Stimulated activated naive CD8-positive, alpha-beta T cell treated with anti-CD3 and anti-CD28 coated beads, Interleukin-15, amount 100 ng/mL, for 72 hours (primary cell): Measurements from ENCODE around the gene FAM53B.

Experiments
- ATAC-seq: fragments of 150-1000 bp; cut with Tn5 transposase; 2 replicates; pipeline ENCODE4 v1.10.0; 2021; ENCODE audit warnings: mild to moderate bottlenecking, moderate library complexity
- DNase-seq, 2 donors: peaks; one replicate each; pipeline ENCODE4 v3.0.0; 2021 to 2022
- H3K27ac Mint-ChIP-seq, 2 donors: one replicate each; pipeline ENCODE4 v1.8.0; 2022; ENCODE audit warnings: mild to moderate bottlenecking in 2 of 2, mixed read lengths in 2 of 2, moderate library complexity in 2 of 2
- H3K27me3 Mint-ChIP-seq: one replicate; pipeline ENCODE4 v1.8.0; 2022; ENCODE audit warnings: mixed read lengths
- H3K4me1 Mint-ChIP-seq: one replicate; pipeline ENCODE4 v1.8.0; 2022; ENCODE audit warnings: mild to moderate bottlenecking, mixed read lengths
- H3K4me3 Mint-ChIP-seq, 2 donors: one replicate each; pipeline ENCODE4 v1.8.0; 2022; ENCODE audit warnings: mild to moderate bottlenecking in 2 of 2, mixed read lengths in 2 of 2, moderate library complexity in 1 of 2
- H3K9me3 Mint-ChIP-seq, 2 donors: one replicate each; pipeline ENCODE4 v1.8.0; 2022; ENCODE audit warnings: mixed read lengths in 2 of 2

Gene FAM53B

GRCh38 chr10:124691002-124691401 lies 53.2 kb downstream of the FAM53B start:
- Mint-ChIP-seq H3K4me3 (no peak overlapping the region), H3K4me1 (peaks cover 77% of the 10 kb centered on the region), H3K27ac (no peak overlapping the region), H3K9me3 (no peaks in the 10 kb centered on the region), H3K27me3 (peaks cover 15% of the 10 kb centered on the region)
- DNase-seq, result no peak
- no peak for ATAC-seq

GRCh38 chr10:124689911-124690498 lies 54.2 kb downstream of the FAM53B start:
- H3K27me3 Mint-ChIP-seq, result peaks cover 19% of the 10 kb centered on the region
- no peaks in the 10 kb centered on the region for H3K9me3 Mint-ChIP-seq
- no peak overlapping the region for H3K27ac Mint-ChIP-seq
- no peak overlapping the region for H3K4me3 Mint-ChIP-seq
- H3K4me1 Mint-ChIP-seq, result peaks cover 77% of the 10 kb centered on the region
- peak; percentile 29 for ATAC-seq
- DNase-seq, result peak in 1 of 2 donors; percentile 54

- DNase-seq (peak; percentile 66 to 83), ATAC-seq (peak; percentile 99)
- Mint-ChIP-seq H3K27ac (peak overlapping the region; percentile 64 to 72), H3K4me1 (peaks cover 77% of the 10 kb centered on the region), H3K9me3 (no peaks in the 10 kb centered on the region), H3K4me3 (peak overlapping the region; percentile 52 to 64), H3K27me3 (peaks cover 19% of the 10 kb centered on the region)
Observed at GRCh38 chr10:124688889-124689670, 55.1 kb downstream of the FAM53B start.

DNA sequence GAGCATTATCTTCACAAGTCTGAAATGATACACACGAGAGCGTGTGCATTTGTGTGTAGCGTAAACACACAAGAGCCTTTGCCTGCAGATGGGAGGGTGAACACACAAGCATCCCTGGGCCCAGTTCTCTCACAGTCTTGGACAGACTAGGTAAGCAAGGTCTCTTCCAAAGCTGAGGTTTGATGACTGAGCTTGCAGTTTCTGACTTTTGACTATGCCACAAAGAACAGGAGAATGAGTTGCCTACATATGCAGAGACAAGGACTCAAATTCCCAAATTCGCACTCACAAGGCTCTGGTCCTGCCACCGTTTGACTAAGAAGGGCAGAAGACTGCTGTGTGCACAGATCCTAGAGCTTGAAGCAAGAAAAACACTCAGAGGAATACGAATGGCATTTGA lies 55.8 kb downstream of the FAM53B start:
- Mint-ChIP-seq H3K9me3 (no peaks in the 10 kb centered on the region), H3K4me3 (peak overlapping the region; percentile 37 to 52), H3K27me3 (peaks cover 19% of the 10 kb centered on the region), H3K4me1 (peaks cover 77% of the 10 kb centered on the region), H3K27ac (peak overlapping the region in 1 of 2 donors; percentile 14)
- ATAC-seq (peak; percentile 49), DNase-seq (no peak)

- peak overlapping the region in 1 of 2 donors; percentile 62 for H3K27ac Mint-ChIP-seq
- no peaks in the 10 kb centered on the region for H3K9me3 Mint-ChIP-seq
- ATAC-seq (no peak), DNase-seq (no peak)
- peaks cover 17% of the 10 kb centered on the region for H3K27me3 Mint-ChIP-seq
- H3K4me3 Mint-ChIP-seq, result no peak overlapping the region
- peaks cover 78% of the 10 kb centered on the region for H3K4me1 Mint-ChIP-seq
Observed at GRCh38 chr10:124686707-124687376, 57.3 kb downstream of the FAM53B start.

- Mint-ChIP-seq H3K27ac (no peak overlapping the region), H3K4me1 (peaks cover 82% of the 10 kb centered on the region), H3K9me3 (no peaks in the 10 kb centered on the region), H3K27me3 (peaks cover 12% of the 10 kb centered on the region), H3K4me3 (no peak overlapping the region)
- no peak for DNase-seq
- no peak for ATAC-seq
Observed at GRCh38 chr10:124685261-124685660, 58.9 kb downstream of the FAM53B start.

DNA sequence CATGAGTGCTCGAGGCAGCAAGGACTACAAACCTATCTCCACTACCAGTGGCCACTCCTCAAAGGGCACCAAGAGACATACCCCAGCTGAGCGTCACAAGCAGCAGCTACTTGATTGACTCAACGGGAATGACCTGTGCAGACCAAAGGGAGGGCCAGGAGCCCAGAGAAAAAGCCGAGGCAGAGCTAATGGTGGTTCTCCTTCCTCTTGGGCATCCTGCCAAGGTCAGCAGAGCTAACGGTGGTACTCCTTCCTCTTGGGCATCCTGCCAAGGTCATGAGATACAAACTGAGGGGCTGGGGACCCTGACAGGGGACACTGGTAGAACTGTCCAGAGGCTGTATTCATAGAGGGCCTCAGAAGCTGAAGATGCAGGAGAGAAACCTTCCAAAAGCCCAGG lies 60.4 kb downstream of the FAM53B start:
- H3K27me3 Mint-ChIP-seq, result peaks cover 12% of the 10 kb centered on the region
- no peaks in the 10 kb centered on the region for H3K9me3 Mint-ChIP-seq
- DNase-seq (no peak), ATAC-seq (no peak)
- no peak overlapping the region for H3K27ac Mint-ChIP-seq
- H3K4me3 Mint-ChIP-seq, result no peak overlapping the region
- peaks cover 82% of the 10 kb centered on the region for H3K4me1 Mint-ChIP-seq

DNA sequence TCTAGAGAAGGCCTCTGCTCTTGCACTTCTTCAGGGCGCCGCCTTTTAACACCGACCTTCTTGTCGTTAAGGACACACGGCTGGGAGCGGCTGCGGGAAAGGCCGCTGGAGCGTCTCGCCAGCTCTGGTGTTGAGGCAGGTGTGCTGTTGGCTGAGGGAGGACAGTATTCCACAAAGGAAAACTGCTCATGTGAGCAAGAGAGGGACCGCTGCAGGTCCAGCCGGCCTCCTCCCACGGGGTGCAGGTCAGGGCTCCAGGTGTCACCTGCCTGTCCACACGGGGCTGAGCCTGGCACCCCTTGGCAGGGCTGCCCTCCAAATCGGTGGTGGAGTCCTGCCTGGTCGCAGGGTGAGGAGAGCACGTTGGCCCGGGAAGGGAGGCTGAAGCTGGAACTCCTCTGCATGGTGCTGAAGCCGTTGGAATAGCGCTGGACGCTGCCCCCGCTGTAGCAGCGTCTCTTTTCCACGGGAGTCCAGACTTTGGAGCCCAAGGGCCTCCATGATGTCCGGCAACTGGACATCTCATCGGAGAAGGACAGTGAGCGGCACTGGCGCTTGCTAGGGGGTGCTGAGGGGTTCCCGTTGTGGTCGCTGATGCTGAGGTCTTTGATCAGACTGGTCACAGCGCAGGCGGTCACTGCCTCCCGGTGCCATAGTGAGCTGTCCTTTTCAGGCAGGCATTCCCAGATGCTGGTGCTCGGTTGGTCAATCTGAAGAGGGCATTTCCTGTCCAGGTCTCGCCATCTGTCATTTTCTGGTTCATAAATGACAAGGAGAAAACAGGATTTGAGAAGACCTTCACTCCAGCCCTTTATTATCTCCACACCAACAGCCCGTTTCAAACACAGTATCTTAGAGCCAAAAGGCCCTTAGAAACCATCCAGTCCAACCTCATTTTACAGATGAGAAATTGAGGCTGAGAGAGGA lies 62.3 kb downstream of the FAM53B start:
- Mint-ChIP-seq H3K9me3 (no peaks in the 10 kb centered on the region), H3K4me3 (no peak overlapping the region), H3K27ac (no peak overlapping the region), H3K4me1 (peaks cover 82% of the 10 kb centered on the region), H3K27me3 (peaks cover 12% of the 10 kb centered on the region)
- ATAC-seq (no peak), DNase-seq (no peak)

DNA sequence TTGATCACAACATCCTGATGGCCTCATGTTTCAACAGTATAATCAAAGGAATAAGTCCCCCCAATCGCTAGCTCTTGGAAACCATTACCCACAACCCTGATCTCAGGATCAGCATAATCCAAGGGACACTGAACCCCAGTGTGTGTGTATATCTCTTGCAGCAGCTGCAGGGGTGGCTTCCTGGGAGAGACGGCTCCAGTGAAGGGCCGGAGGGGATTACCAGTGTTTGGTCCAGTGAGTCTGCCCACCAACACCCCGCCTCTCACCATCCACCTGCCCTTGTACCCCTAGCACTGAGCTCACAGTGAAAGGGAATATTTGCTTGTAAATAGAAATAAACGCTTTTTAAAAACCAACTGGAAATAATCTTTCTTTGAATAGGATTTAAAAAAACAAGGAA lies 63.1 kb downstream of the FAM53B start:
- Mint-ChIP-seq H3K4me1 (peaks cover 83% of the 10 kb centered on the region), H3K27ac (no peak overlapping the region), H3K9me3 (no peaks in the 10 kb centered on the region), H3K4me3 (no peak overlapping the region), H3K27me3 (peaks cover 4% of the 10 kb centered on the region)
- no peak for ATAC-seq
- no peak for DNase-seq

- Mint-ChIP-seq H3K9me3 (no peaks in the 10 kb centered on the region), H3K27me3 (peaks cover under 1% of the 10 kb centered on the region), H3K4me3 (no peak overlapping the region), H3K27ac (no peak overlapping the region), H3K4me1 (peaks cover 83% of the 10 kb centered on the region)
- DNase-seq, result no peak
- ATAC-seq, result no peak
Observed at GRCh38 chr10:124680675-124681074, 63.5 kb downstream of the FAM53B start.

GRCh38 chr10:124679401-124679800 lies 64.8 kb downstream of the FAM53B start:
- peaks cover 83% of the 10 kb centered on the region for H3K4me1 Mint-ChIP-seq
- DNase-seq, result no peak
- no peaks in the 10 kb centered on the region for H3K27me3 Mint-ChIP-seq
- ATAC-seq, result no peak
- H3K4me3 Mint-ChIP-seq, result peak overlapping the region in 1 of 2 donors; percentile 71
- H3K27ac Mint-ChIP-seq, result peak overlapping the region in 1 of 2 donors; percentile 77
- H3K9me3 Mint-ChIP-seq, result no peaks in the 10 kb centered on the region

- Mint-ChIP-seq H3K27me3 (no peaks in the 10 kb centered on the region), H3K9me3 (no peaks in the 10 kb centered on the region), H3K4me1 (peaks cover 82% of the 10 kb centered on the region), H3K4me3 (peak overlapping the region; percentile 36 to 71), H3K27ac (peak overlapping the region; percentile 29 to 41)
- ATAC-seq, result peak; percentile 73
- DNase-seq, result no peak
Observed at GRCh38 chr10:124678557-124679240, 65.5 kb downstream of the FAM53B start.

DNA sequence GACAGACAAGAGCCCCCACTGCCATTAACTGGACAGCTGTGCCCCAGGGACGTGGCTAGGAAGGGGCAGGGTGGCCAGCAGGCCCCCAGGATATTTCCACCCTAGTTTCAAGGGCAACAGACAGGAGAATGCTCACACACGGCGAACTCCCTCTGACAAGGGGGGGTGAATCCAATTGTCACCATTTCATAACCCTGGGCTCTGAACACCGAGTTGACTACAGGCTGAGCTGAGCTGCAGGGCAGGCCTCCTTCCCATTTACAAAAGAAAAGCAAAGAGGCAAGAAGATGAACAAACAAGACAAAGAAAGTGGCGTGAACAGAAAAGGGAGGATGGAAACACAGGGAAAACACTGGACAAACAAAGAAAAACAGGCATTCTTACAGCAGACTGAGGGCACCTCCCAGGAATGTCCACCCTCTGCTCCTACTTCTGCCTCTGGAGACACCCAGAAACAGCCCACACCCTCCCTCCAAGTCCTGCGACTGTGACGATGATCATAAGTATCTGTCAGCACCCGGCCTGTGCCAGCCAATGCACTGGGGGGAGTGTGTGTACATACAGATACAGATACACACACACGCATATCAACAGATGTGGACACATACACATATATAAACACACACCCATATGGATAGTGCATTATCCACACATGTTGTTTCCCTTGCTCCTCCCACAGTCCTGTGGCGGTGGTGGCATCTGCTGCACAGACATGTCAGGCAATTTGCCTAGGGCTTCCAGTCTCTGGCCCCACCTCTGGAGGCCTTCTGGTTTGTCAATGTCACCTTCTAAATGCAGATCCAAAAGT lies 66.2 kb downstream of the FAM53B start:
- Mint-ChIP-seq H3K4me1 (peaks cover 83% of the 10 kb centered on the region), H3K27me3 (no peaks in the 10 kb centered on the region), H3K9me3 (no peaks in the 10 kb centered on the region), H3K27ac (peak overlapping the region in 1 of 2 donors; percentile 81), H3K4me3 (peak overlapping the region; percentile 44 to 71)
- ATAC-seq (peak; percentile 10), DNase-seq (no peak)

GRCh38 chr10:124677293-124677699 lies 66.9 kb downstream of the FAM53B start:
- peak overlapping the region in 1 of 2 donors; percentile 12 for H3K27ac Mint-ChIP-seq
- ATAC-seq, result no peak

More at GRCh38 chr10:124677293-124677699, 66.9 kb downstream of the FAM53B start:
- Mint-ChIP-seq H3K9me3 (no peaks in the 10 kb centered on the region), H3K27me3 (no peaks in the 10 kb centered on the region), H3K4me1 (peaks cover 90% of the 10 kb centered on the region), H3K4me3 (no peak overlapping the region)
- no peak for DNase-seq
